Lower leg skin (tissue), 4 donors: ENCODE data around the gene PDYN. TPM values are rescaled to one million over a fixed set of nuclear protein-coding genes. Genes with fewer than 3 reads are reported as not detected.
A peak's percentile ranks its signal among the peaks of the same experiment; 100 is the strongest.

Source experiments
- DNase-seq, 2 donors: peaks; one replicate each; pipeline ENCODE4 v3.0.0-alpha.2; 2019; ENCODE audit warnings: low spot score in 2 of 2
- H3K4me3 ChIP-seq: fragments of 200-600 bp; sonication (generic); 2 replicates; pipeline ENCODE4 v1.5.1; 2017; ENCODE audit warnings: mild to moderate bottlenecking, low read depth; ENCODE audit not compliant: poor library complexity, severe bottlenecking
- POLR2A ChIP-seq, 2 donors: fragments of 450-650 bp; IDR thresholded peaks; one replicate each; pipeline ENCODE4 v1.6.1; 2016 to 2017; ENCODE audit warnings: antibody characterized with exemption in 2 of 2, mild to moderate bottlenecking in 1 of 2, moderate library complexity in 1 of 2
- WGBS, 2 donors: methylation state at CpG; one replicate each; pipeline ENCODE4 v1.1.5; 2018; 5-methylcytosine and 5-hydroxymethylcytosine counted together
- intact Hi-C: fragments of 100-400 bp; cut with DNase I; formaldehyde crosslinking; loops from one replicate; pipeline ENCODE4 v1.15.0; 2023; ENCODE audit warnings: low total_unique reads
- total RNA-seq, 4 donors: library from RNA; depleted of rRNA; stranded (reverse); fragments of >200 nt; gene quantifications; one replicate each; pipeline ENCODE4 v1.1.0, GENCODE V29; 2016
- TF ChIP-seq, protein P1 (sequence below), 3 donors: fragments of 450-650 bp; IDR thresholded peaks; one replicate each; pipeline ENCODE4 v1.5.1; 2016; ENCODE audit warnings: antibody characterized with exemption in 3 of 3, mild to moderate bottlenecking in 3 of 3, moderate library complexity in 2 of 3

The PDYN gene
- total RNA-seq, 4 donors from 2014 or later = not detected

DNA sequence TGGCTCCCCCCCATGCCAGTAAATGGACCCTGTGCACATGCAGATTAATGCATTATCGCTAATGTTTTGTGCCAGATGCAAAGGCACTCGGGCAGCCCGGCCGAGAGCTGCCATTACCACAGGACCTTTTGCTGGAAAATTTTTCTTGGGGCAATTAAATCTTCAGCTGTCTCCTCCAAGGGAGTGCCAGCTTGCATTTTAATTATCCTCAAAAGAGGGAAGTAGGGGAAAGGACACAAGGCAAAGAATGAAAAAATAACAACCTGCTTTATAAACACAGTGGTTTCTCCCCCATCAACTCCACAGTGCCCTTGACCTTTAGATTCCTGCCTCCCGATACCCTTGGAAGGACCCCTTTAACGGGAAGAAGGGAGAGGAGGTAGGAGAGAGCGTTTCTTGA lies 48.2 kb downstream of the PDYN start:
- TF ChIP-seq, protein P1, sequence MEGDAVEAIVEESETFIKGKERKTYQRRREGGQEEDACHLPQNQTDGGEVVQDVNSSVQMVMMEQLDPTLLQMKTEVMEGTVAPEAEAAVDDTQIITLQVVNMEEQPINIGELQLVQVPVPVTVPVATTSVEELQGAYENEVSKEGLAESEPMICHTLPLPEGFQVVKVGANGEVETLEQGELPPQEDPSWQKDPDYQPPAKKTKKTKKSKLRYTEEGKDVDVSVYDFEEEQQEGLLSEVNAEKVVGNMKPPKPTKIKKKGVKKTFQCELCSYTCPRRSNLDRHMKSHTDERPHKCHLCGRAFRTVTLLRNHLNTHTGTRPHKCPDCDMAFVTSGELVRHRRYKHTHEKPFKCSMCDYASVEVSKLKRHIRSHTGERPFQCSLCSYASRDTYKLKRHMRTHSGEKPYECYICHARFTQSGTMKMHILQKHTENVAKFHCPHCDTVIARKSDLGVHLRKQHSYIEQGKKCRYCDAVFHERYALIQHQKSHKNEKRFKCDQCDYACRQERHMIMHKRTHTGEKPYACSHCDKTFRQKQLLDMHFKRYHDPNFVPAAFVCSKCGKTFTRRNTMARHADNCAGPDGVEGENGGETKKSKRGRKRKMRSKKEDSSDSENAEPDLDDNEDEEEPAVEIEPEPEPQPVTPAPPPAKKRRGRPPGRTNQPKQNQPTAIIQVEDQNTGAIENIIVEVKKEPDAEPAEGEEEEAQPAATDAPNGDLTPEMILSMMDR (IDR thresholded peaks at IDR 0.05) = no peak
- TF ChIP-seq POLR2A (IDR thresholded peaks at IDR 0.05) = no peak
- no peak overlapping the region for H3K4me3 ChIP-seq
- intact Hi-C loops = no loop called here
- WGBS, 2 donors = 85 to 86% methylated on average over 7 of the region's 7 CpGs
- no peak for DNase-seq

DNA sequence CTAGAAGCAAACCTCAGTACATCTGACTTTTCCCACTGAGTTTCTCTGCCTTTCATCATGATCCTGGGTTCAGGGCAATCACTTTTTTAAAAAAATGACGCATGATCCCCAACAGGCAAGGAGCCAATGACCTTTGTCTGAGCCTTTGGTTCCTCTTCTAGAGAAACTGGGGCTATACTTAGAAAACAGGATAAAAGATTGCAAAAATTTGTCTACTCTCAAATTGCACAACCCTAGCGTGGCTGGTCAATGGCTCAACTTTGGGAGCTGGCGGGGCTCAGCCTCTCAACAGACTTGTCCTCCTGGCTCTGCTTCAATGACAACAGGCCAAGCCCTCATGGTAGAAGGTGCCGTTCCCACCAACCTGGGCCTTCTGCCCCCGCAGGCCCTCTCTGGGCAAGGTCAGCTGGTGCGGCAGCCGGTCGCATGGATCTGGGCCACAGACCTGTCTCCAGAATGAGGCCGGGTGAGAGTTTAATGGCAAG lies 48.7 kb downstream of the PDYN start:
- H3K4me3 ChIP-seq = no peak overlapping the region
- TF ChIP-seq POLR2A (IDR thresholded peaks at IDR 0.05) = no peak
- TF ChIP-seq, protein P1 (IDR thresholded peaks at IDR 0.05) = no peak
- intact Hi-C loops = no loop called here
- WGBS, 2 donors = 69 to 74% methylated on average over 6 to 9 of the region's 9 CpGs
- DNase-seq = peak; percentile 78 to 93

DNA sequence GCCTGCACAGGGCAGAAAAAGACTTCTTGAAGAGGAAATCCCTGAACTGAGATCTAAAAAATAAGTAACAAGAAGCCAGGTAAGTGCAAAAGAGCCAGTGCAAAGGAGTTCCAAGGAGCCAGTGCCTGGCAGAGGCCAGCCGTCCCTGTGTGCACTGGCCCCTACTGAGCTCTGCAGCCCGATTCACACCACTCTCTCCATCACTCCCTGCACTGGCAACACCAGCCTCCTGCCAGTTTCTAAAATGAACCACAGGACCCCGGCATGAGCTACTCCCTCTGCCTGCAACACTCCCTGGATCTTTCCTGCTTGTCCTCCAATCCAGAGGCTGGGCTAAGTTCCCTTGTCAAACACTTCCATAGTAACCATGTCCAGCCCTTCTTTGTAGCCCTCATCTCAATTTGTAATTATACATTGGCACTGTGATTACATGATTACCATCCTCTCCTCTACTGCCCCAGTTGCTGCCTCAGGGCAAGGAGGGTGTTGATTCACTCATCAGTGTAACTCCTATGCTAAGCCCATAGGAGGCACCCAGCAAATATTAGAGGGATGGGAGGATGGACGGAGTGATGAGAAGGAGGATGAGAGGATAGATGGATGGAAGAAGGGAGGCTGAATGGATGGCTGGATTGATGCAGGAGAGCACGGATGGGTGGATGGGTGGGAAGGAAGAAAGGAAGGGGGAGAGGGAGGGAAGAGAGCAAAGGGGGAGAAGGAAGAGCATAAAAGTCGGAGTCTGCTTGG lies 49.3 kb downstream of the PDYN start:
- intact Hi-C loops = no loop called here
- peak in 1 of 2 donors; percentile 53 for DNase-seq
- H3K4me3 ChIP-seq = no peak overlapping the region
- TF ChIP-seq, protein P1 (IDR thresholded peaks at IDR 0.05) = no peak
- TF ChIP-seq POLR2A (IDR thresholded peaks at IDR 0.05) = no peak
- 70 to 72% methylated on average over 6 of the region's 6 CpGs for WGBS, 2 donors

DNA sequence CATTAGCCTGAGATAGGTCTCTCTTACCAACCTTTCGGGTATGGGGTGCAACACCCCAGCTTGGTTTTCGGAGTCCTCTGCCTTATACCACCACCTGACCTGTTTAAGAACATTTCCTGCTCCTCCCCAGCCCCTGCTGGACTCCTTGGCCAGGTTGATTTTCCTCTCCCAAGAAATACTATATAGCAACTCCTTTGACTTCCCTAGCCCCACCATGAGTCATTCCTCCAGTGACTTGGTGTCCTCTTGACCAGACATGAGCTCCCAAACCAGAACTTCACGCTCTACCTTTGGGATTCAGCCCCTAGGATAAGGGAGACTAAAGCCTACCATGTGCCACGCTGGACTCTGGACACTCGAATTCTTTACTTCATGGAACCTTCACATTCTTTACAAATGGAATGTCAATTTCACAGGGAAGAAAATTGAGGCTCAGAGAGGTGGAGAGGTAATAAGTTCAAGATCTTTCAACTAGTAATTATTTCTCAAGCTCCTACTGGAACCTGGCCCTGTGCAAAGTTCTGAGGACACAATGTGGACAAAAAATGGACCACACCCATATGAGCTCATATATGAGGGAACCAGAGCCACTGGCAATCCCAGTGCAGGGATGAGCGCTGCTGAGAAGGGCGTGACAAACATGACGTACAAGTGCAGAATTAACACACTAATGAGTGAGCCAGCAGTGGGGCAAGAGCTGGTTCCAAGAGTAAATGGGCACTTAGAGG lies 50.4 kb downstream of the PDYN start:
- no peak for TF ChIP-seq POLR2A (IDR thresholded peaks at IDR 0.05)
- TF ChIP-seq, protein P1 (IDR thresholded peaks at IDR 0.05) = no peak
- 53 to 57% methylated on average over 8 of the region's 8 CpGs for WGBS, 2 donors
- intact Hi-C loops = no loop called here
- H3K4me3 ChIP-seq = no peak overlapping the region
- DNase-seq = peak; percentile 93 to 95

DNA sequence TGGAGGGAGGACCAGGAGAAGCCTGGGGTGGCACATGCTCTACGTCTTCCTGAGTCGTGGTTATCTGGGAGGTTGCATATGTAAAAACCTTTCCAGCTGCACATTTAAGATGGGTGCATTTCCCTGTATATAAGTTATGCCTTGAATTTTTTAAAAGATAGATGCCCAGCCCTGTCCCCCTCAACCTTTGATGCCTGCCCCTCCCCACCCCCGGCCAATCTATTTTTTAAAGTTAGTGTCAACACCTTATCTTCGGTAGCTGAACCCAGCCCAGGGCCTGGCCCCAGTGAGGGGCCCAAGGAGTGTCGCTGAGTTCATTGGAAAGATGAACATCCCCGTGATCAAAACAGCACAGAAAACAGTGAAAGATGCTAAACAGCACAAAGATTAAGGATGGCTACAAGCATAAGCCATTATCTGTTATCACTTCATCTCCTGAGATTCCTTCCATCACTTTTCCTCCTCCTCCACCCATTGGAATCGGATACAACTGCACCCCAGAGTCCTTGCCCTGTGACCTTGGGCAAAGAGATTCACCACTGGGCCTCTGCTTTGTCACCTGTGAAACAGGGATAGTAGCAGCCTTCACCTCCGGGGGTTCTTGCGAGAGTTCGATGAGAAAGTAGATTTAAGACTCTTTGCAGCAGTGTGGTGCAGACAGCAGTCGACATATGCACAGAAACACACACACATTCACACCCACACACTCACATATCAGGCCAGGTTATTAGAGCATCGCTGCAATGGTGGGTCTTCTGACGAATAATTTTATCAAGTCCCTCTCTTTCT lies 51.2 kb downstream of the PDYN start:
- intact Hi-C loops = no loop called here
- whole genome bisulfite sequencing, 2 donors = 73 to 77% methylated on average over 13 of the region's 13 CpGs
- TF ChIP-seq, protein P1 (IDR thresholded peaks at IDR 0.05) = no peak
- DNase-seq = peak in 1 of 2 donors; percentile 81
- no peak overlapping the region for H3K4me3 ChIP-seq
